Amniotic stem cell (primary cell): ENCODE measurements around the gene PPARD.
"Not testable (repeated sequence)": the region's sequence is repeated elsewhere in the genome, so short reads cannot be mapped to it uniquely, and the experiment has no call there.

ENCODE experiments used
- DNase-seq: peaks from one replicate; lab custom pipeline; 2025; lab: John Stamatoyannopoulos, UW

Gene PPARD

DNA sequence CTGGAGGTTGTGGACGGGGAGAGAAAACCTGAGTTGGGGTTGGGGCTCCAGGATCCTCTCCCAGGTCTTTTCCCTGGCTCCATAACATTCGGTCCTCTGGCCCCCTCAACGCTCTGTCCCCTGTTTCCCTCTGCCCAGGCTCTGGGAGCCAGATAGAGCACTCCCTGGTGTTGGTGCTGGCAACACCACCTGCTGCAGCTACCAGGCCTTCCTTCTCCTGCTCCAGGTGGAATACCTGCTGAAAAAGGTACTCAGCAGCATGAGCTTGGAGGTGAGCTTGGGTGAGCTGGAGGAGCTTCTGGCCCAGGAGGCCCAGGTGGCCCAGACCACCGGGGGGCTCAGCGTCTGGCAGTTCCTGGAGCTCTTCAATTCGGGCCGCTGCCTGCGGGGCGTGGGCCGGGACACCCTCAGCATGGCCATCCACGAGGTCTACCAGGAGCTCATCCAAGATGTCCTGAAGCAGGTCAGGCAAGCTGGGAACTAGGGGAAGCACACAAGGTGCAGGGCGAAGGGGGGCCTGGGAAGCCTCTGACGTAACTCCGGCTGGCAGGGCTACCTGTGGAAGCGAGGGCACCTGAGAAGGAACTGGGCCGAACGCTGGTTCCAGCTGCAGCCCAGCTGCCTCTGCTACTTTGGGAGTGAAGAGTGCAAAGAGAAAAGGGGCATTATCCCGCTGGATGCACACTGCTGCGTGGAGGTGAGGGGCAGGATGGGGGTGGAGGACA, 30.1 kb upstream of the PPARD start:
- DNase-seq: no peak

- no peak for DNase-seq
These were observed 29.6 kb upstream of the PPARD start for GRCh38 chr6:35312807-35313206.

GRCh38 chr6:35317483-35318195, 24.7 kb upstream of the PPARD start:
- DNase-seq: no peak

DNA sequence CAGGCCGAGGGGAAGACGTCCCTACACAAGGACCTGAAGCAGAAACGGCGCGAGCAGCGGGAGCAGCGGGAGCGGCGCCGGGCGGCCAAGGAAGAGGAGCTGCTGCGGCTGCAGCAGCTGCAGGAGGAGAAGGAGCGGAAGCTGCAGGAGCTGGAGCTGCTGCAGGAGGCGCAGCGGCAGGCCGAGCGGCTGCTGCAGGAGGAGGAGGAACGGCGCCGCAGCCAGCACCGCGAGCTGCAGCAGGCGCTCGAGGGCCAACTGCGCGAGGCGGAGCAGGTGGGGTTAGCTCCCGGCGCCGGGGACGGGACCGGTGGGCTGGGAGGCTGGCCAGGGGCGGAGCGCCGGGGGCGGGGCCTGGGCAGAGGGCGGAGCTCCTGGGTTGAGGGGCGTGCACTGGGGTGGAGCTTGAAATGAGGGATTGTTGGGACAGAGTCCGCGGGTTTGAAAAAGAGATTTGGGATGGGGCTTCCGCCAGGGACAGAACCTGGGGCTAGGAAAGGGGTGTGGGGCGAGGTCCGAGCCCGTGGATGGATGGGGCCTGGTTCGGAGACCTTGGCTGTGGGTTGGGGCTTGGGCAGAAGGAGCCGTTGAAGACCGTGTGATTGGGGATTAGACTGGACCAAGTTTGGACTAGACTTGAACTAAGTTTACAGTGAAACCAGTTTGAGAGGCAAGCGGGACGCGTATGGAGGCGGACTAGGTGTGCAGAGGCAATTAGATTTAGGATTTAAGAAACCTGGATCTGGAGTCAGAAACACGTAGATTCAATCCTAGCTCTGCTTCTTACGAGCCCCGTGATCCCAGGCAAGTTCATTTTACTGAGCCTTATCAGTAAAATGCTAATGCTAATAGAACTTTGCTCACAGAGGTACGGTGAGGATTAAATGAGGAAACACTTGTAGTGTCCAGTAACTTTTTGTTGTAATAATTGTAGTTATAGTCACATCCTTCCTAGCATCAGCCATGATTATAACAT, 23.9 kb upstream of the PPARD start:
- peak; percentile 54 for DNase-seq

- no peak for DNase-seq
These were observed 22.9 kb upstream of the PPARD start for GRCh38 chr6:35319346-35320030.

- no peak for DNase-seq
These were observed 22.3 kb upstream of the PPARD start for GRCh38 chr6:35320031-35320410.

- no peak for DNase-seq
These were observed 21.3 kb upstream of the PPARD start for GRCh38 chr6:35321091-35321490.

GRCh38 chr6:35327349-35328027, 14.9 kb upstream of the PPARD start:
- peak; percentile 24 for DNase-seq

DNA sequence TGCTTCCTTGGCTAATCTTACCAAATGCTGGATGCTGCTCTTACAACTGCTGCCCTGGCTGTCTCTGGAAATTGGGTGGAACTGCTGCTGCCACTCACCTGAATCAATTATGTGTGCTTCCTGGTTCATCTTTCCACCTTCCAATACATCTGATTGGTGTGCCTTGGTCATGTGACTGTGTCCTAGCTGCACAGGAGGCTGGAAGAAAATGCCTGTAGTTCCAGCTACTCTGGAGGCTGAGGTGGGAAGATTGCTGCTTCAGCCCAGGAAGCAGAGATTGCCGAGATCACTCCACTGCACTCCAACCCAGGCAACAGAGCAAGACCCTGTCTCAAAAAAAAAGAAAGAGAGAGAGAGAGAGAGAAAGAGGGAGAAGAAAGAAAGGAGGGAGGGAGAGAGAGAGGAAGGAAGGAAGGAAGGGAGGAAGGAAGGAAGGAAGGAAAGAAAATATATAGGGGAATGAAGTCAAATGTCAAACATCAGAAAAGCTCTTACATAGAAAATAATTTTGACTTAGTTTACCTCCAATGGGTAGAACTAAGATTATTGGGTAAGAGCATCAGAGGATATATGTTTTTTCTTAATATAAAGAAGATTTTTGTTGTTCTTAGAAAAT, 14.1 kb upstream of the PPARD start:
- DNase-seq: no peak

- DNase-seq: not testable (repeated sequence)
These were observed 13.4 kb upstream of the PPARD start for GRCh38 chr6:35328965-35329364.

GRCh38 chr6:35330541-35331119, 11.7 kb upstream of the PPARD start:
- no peak for DNase-seq

DNA sequence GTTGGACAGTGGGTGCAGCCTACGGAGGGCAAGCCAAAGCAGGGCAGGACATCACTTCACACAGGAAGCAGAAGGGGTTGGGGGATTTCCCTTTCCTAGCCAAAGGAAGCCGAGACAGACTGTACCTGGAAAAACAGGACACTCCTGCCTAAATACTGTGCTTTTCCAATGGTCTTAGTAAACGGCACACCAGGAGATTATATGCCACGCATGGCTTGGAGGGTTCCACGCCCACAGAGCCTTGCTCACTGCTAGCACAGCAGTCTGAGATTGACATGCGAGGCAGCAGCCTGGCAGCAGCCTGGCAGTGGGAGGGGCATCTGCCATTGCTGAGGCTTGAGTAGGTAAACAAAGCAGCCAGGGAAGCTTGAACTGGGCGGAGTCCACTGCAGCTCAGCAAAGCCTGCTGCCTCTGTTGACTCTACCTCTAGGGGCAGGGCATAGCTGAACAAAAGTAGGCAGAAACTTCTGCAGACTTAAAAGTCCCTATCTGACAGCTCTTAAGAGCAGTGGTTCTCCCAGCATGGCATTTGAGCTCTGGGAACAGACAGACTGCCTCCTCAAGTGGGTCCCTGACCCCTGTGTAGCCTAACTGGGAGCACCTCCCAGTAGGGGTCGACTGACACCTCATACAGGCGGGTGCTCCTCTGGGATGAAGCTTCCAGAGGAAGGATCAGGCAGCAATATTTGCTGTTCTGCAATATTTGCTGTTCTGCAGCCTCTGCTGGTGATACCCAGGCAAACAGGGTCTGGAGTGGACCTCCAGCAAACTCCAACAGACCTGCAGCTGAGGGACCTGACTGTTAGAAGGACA, 10.1 kb upstream of the PPARD start:
- DNase-seq: not testable (repeated sequence)

GRCh38 chr6:35341557-35341956, 801 bp upstream of the PPARD start:
- no peak for DNase-seq

- no peak for DNase-seq
These were observed 905 bp downstream of the PPARD start for GRCh38 chr6:35343092-35343834.

DNA sequence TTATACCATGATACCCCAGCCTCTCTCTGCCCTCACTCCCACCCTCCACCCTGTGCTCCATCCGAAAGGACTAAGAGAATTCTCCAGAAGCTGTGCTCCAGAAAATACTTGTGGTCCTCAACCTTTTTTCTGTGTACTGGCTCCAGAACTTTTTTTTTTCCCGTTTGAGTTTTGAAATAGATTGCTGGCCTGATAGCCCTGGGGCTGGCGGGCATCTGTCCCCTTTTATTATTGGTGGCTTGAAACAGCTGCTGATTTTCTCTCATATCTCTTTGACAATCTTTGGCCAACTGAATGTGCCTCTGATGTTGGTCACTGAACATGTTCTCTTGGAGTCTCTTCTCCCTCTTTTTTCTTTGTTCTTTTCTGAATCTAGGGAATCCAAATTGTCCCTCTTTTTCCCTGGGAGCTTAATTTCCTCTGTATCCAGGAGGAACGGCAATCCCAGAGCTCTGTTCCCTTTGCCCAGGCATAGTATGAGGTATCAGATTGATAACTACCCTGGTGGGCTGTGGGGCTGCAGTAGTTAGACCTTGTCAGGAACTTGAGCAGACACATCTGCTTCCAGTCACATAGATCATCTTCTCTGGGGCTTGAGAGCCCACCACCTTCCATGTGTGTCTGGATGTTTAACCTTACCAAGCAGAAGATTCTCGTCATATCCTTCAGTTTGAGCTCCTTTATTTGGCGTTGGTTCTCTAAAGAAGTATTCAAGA, 1.6 kb downstream of the PPARD start:
- DNase-seq: no peak

DNA sequence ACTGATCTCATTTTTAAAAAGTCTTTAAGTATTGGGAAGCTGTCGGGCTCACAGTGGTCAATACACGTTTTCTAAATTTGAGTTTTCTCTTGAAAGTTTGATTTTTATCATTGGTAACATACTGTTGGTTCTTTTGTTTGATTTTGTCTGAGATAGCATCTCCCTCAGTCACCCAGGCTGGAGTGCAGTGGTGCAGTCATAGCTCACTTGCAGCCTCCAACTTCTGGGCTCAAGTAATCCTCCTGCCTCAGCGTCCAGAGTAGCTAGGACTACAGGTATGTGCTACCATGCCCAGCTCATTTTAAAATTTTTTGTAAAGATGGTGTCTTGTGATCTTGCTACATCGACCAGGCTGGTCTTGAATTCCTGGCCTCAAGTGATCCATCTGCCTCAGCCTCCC, 9.1 kb downstream of the PPARD start:
- no peak for DNase-seq

- DNase-seq: no peak
These were observed 10.4 kb downstream of the PPARD start for GRCh38 chr6:35352735-35353134.
